Measurements from ENCODE around the gene CIZ1.
A peak's percentile ranks its signal among the peaks of the same experiment; 100 is the strongest.

The CIZ1 gene

DNA sequence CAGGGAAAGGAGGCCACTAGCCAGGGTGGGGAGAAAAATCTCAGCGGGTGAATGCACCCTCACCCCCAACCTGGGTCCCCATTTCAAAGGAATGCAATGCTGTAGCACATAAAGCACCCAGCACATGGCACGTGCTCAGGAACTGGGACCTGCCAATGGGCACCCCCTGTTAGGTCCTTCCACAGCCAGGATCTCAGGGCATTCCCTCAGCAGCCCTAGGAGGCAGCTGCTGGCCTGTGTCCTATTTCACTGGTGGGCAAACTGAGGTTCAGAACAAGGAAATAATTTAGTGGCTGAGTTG lies 20.6 kb upstream of the CIZ1 start:
- peaks cover 2 to 23% of the 10 kb centered on the region in 2 experiments for H3K36me3 ChIP-seq (ENCODE audit: control insufficient read depth in 1 of 2, insufficient read depth in 2 of 2, low read depth in 1 of 2, low read length in 2 of 2)
- WGBS = 96% methylated on average over 2 of the region's 2 CpGs
- no peak overlapping the region for H3K4ac ChIP-seq (ENCODE audit: low read depth in 1 of 2, low read length in 2 of 2)
- no peak overlapping the region for H3K23ac ChIP-seq (ENCODE audit: low read length in 2 of 2)
- no peaks in the 10 kb centered on the region for H3K9me3 ChIP-seq (ENCODE audit: control insufficient read depth, low read length)
- H3K4me3 ChIP-seq (ENCODE audit: insufficient read depth in 1 of 2, low read depth in 1 of 2, low read length in 2 of 2) = no peak overlapping the region
- H4K91ac ChIP-seq (ENCODE audit: low read length) = no peak overlapping the region
- H3K79me1 ChIP-seq (replicated peaks; ENCODE audit: low read length, poor library complexity, severe bottlenecking) = peaks cover 34% of the 10 kb centered on the region
- no peak overlapping the region for H2BK12ac ChIP-seq (ENCODE audit: low read length in 2 of 2)
- H3K27ac ChIP-seq (ENCODE audit: low read length, poor library complexity, severe bottlenecking) = peak overlapping the region; percentile 94
- DNase-seq = no peak
- H2BK15ac ChIP-seq (ENCODE audit: low read depth, poor library complexity, severe bottlenecking) = no peak overlapping the region
- no peaks in the 10 kb centered on the region for H3K27me3 ChIP-seq (ENCODE audit: control insufficient read depth in 1 of 2, insufficient read depth in 1 of 2, low read length in 2 of 2)
- no peak overlapping the region for H4K8ac ChIP-seq (ENCODE audit: low read length)
- H2BK120ac ChIP-seq (ENCODE audit: low read depth, low read length) = no peak overlapping the region
- H2AK5ac ChIP-seq (ENCODE audit: low read length, severe bottlenecking) = peak overlapping the region; percentile 98
- H2BK5ac ChIP-seq (ENCODE audit: low read depth, low read length, poor library complexity, severe bottlenecking) = peak overlapping the region; percentile 59
- no peak overlapping the region for H3K9ac ChIP-seq (ENCODE audit: low read length)
- no peak overlapping the region for H2AFZ ChIP-seq (ENCODE audit: low read depth, low read length)
- no peak overlapping the region for H3K18ac ChIP-seq (ENCODE audit: low read depth in 1 of 2, low read length in 2 of 2)
- peak overlapping the region; percentile 52 for H3K4me2 ChIP-seq (ENCODE audit: low read length, poor library complexity, severe bottlenecking)
- H3K4me1 ChIP-seq (ENCODE audit: control insufficient read depth, insufficient read depth, low read depth, low read length) = peaks cover 66% of the 10 kb centered on the region
- no peak overlapping the region for H3K14ac ChIP-seq (ENCODE audit: low read length in 2 of 2)

GRCh38 chr9:128211186-128211980 lies 20.0 kb upstream of the CIZ1 start:
- H3K4ac ChIP-seq (ENCODE audit: low read depth in 1 of 2, low read length in 2 of 2) = no peak overlapping the region
- no peak for DNase-seq
- H3K27ac ChIP-seq (ENCODE audit: low read length, poor library complexity, severe bottlenecking) = peak overlapping the region; percentile 94
- no peaks in the 10 kb centered on the region for H3K9me3 ChIP-seq (ENCODE audit: control insufficient read depth, low read length)
- peak overlapping the region; percentile 80 for H2BK5ac ChIP-seq (ENCODE audit: low read depth, low read length, poor library complexity, severe bottlenecking)
- peaks cover 31% of the 10 kb centered on the region for H3K79me1 ChIP-seq (replicated peaks; ENCODE audit: low read length, poor library complexity, severe bottlenecking)
- H2AK5ac ChIP-seq (ENCODE audit: low read length, severe bottlenecking) = peak overlapping the region; percentile 96
- no peak overlapping the region for H2BK120ac ChIP-seq (ENCODE audit: low read depth, low read length)
- no peak overlapping the region for H3K18ac ChIP-seq (ENCODE audit: low read depth in 1 of 2, low read length in 2 of 2)
- no peak overlapping the region for H2BK15ac ChIP-seq (ENCODE audit: low read depth, poor library complexity, severe bottlenecking)
- no peak overlapping the region for H3K4me3 ChIP-seq (ENCODE audit: insufficient read depth in 1 of 2, low read depth in 1 of 2, low read length in 2 of 2)
- 92% methylated on average over 8 of the region's 12 CpGs for WGBS
- H3K27me3 ChIP-seq (ENCODE audit: control insufficient read depth in 1 of 2, insufficient read depth in 1 of 2, low read length in 2 of 2) = no peaks in the 10 kb centered on the region
- H3K36me3 ChIP-seq (ENCODE audit: control insufficient read depth in 1 of 2, insufficient read depth in 2 of 2, low read depth in 1 of 2, low read length in 2 of 2) = peaks cover 2 to 23% of the 10 kb centered on the region in 2 experiments
- H3K23ac ChIP-seq (ENCODE audit: low read length in 2 of 2) = no peak overlapping the region
- no peak overlapping the region for H2AFZ ChIP-seq (ENCODE audit: low read depth, low read length)
- H3K14ac ChIP-seq (ENCODE audit: low read length in 2 of 2) = no peak overlapping the region
- H4K8ac ChIP-seq (ENCODE audit: low read length) = no peak overlapping the region
- H2BK12ac ChIP-seq (ENCODE audit: low read length in 2 of 2) = no peak overlapping the region
- peaks cover 61% of the 10 kb centered on the region for H3K4me1 ChIP-seq (ENCODE audit: control insufficient read depth, insufficient read depth, low read depth, low read length)
- peak overlapping the region; percentile 52 for H3K4me2 ChIP-seq (ENCODE audit: low read length, poor library complexity, severe bottlenecking)
- no peak overlapping the region for H4K91ac ChIP-seq (ENCODE audit: low read length)
- no peak overlapping the region for H3K9ac ChIP-seq (ENCODE audit: low read length)

DNA sequence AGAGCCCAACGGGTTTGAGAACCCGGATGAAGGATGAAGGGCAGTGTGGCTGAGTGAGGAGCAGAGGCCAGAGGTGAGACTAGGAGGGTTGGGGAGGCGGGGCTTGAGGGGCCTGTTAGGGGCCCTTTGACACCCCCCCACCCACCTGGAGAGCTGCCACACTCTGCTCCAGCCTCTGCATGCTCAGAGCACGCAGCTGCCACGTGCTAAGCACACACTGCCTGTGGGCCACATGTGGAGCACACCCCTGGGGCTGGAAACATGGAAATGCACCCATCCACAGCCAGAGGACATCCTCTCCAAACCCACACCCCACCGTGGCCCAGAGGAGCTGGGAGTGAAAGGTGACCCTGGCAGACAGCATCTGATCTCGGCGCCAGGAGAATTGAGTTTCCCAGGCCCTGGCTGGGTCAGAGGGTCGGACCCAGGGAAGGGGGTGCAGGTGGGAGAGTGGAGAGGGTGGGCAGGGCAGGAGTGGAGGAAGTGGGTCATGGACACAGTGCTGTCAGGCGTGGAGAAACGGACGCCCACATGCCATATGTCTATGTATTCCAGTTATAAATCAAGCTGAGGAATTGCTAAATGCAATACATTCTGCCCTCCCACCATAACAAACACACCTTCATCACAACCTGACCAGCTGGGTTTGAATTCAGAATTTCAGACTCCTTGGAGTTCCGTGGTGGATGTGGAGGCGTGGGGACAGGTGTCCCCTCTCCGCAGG lies 17.7 kb upstream of the CIZ1 start:
- WGBS = 83% methylated on average over 11 of the region's 15 CpGs
- H3K4me1 ChIP-seq (ENCODE audit: control insufficient read depth, insufficient read depth, low read depth, low read length) = peaks cover 57% of the 10 kb centered on the region
- H4K91ac ChIP-seq (ENCODE audit: low read length) = no peak overlapping the region

DNA sequence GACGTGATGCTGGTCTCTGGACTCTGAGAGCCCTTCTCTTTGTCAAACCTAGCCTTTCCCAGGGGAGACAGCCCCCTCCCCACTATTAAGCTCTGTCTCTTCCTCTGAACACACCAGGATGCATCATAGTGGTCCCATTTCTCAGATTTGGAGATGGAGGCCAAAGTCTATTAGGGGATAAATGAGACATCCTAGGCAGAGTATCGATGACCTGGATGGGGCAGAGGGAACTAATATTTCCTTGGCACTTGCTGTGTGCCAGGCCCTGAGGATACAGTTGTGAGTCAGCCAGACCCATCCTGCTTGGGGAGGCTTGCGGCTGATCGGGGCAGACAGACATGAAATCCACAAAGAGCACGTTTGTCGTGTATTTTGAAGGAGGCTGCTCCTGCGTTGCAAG lies 17.0 kb upstream of the CIZ1 start:
- Histone ChIP-seq H2BK5ac (ENCODE audit: low read depth, low read length, poor library complexity, severe bottlenecking) (no peak overlapping the region), H2AFZ (ENCODE audit: low read depth, low read length) (no peak overlapping the region), H4K91ac (ENCODE audit: low read length) (no peak overlapping the region), H3K9me3 (ENCODE audit: control insufficient read depth, low read length) (no peaks in the 10 kb centered on the region), H3K79me1 (replicated peaks; ENCODE audit: low read length, poor library complexity, severe bottlenecking) (peaks cover 34% of the 10 kb centered on the region), H2BK15ac (ENCODE audit: low read depth, poor library complexity, severe bottlenecking) (no peak overlapping the region), H3K27ac (ENCODE audit: low read length, poor library complexity, severe bottlenecking) (no peak overlapping the region), H3K27me3 (ENCODE audit: control insufficient read depth in 1 of 2, insufficient read depth in 1 of 2, low read length in 2 of 2) (no peaks in the 10 kb centered on the region), H3K4me3 (ENCODE audit: insufficient read depth in 1 of 2, low read depth in 1 of 2, low read length in 2 of 2) (no peak overlapping the region), H3K4me2 (ENCODE audit: low read length, poor library complexity, severe bottlenecking) (no peak overlapping the region), H3K18ac (ENCODE audit: low read depth in 1 of 2, low read length in 2 of 2) (no peak overlapping the region), H3K23ac (ENCODE audit: low read length in 2 of 2) (no peak overlapping the region), H2BK12ac (ENCODE audit: low read length in 2 of 2) (no peak overlapping the region), H4K8ac (ENCODE audit: low read length) (no peak overlapping the region), H3K4ac (ENCODE audit: low read depth in 1 of 2, low read length in 2 of 2) (no peak overlapping the region), H3K14ac (ENCODE audit: low read length in 2 of 2) (no peak overlapping the region), H3K36me3 (ENCODE audit: control insufficient read depth in 1 of 2, insufficient read depth in 2 of 2, low read depth in 1 of 2, low read length in 2 of 2) (peaks cover under 1 to 26% of the 10 kb centered on the region in 2 experiments), H2AK5ac (ENCODE audit: low read length, severe bottlenecking) (no peak overlapping the region), H3K4me1 (ENCODE audit: control insufficient read depth, insufficient read depth, low read depth, low read length) (peaks cover 50% of the 10 kb centered on the region), H2BK120ac (ENCODE audit: low read depth, low read length) (no peak overlapping the region), H3K9ac (ENCODE audit: low read length) (no peak overlapping the region)
- no peak for DNase-seq
- 93% methylated on average over 7 of the region's 7 CpGs for WGBS

More for the DNA sequence above, 17.7 kb upstream of the CIZ1 start:
- H3K23ac ChIP-seq (ENCODE audit: low read length in 2 of 2) = no peak overlapping the region
- no peak overlapping the region for H2BK5ac ChIP-seq (ENCODE audit: low read depth, low read length, poor library complexity, severe bottlenecking)
- H3K27me3 ChIP-seq (ENCODE audit: control insufficient read depth in 1 of 2, insufficient read depth in 1 of 2, low read length in 2 of 2) = no peaks in the 10 kb centered on the region
- H4K8ac ChIP-seq (ENCODE audit: low read length) = no peak overlapping the region
- no peak overlapping the region for H3K4me2 ChIP-seq (ENCODE audit: low read length, poor library complexity, severe bottlenecking)
- H3K79me1 ChIP-seq (replicated peaks; ENCODE audit: low read length, poor library complexity, severe bottlenecking) = peaks cover 38% of the 10 kb centered on the region
- no peak overlapping the region for H3K4ac ChIP-seq (ENCODE audit: low read depth in 1 of 2, low read length in 2 of 2)
- H2BK12ac ChIP-seq (ENCODE audit: low read length in 2 of 2) = no peak overlapping the region
- H3K18ac ChIP-seq (ENCODE audit: low read depth in 1 of 2, low read length in 2 of 2) = no peak overlapping the region
- no peak for DNase-seq
- H3K9me3 ChIP-seq (ENCODE audit: control insufficient read depth, low read length) = no peaks in the 10 kb centered on the region
- H3K14ac ChIP-seq (ENCODE audit: low read length in 2 of 2) = no peak overlapping the region
- no peak overlapping the region for H2BK15ac ChIP-seq (ENCODE audit: low read depth, poor library complexity, severe bottlenecking)
- peaks cover 2 to 28% of the 10 kb centered on the region in 2 experiments for H3K36me3 ChIP-seq (ENCODE audit: control insufficient read depth in 1 of 2, insufficient read depth in 2 of 2, low read depth in 1 of 2, low read length in 2 of 2)
- H2AFZ ChIP-seq (ENCODE audit: low read depth, low read length) = no peak overlapping the region
- H3K9ac ChIP-seq (ENCODE audit: low read length) = no peak overlapping the region
- H2BK120ac ChIP-seq (ENCODE audit: low read depth, low read length) = no peak overlapping the region
- peak overlapping the region; percentile 15 for H2AK5ac ChIP-seq (ENCODE audit: low read length, severe bottlenecking)
- H3K27ac ChIP-seq (ENCODE audit: low read length, poor library complexity, severe bottlenecking) = no peak overlapping the region
- no peak overlapping the region for H3K4me3 ChIP-seq (ENCODE audit: insufficient read depth in 1 of 2, low read depth in 1 of 2, low read length in 2 of 2)
